ENCODE measurements around the gene GAS2L2. TPM values are rescaled to one million over a fixed set of nuclear protein-coding genes. Genes with fewer than 3 reads are reported as not detected.

GAS2L2 gene
- total and polyA plus RNA-seq, 10 donors = 0.02 to 0.03 (median 0.02) TPM; not detected in 7

- no peak for TF ChIP-seq POLR2A (IDR thresholded peaks at IDR 0.05)
- TF ChIP-seq POLR2AphosphoS5 (IDR thresholded peaks at IDR 0.05) = no peak
- no peak for TF ChIP-seq CTCF (IDR thresholded peaks at IDR 0.05 in 8 of 11, conservative IDR thresholded peaks at IDR 0.05 in 3 of 11)
- Histone ChIP-seq H3K4me1 (peaks cover 5 to 26% (median 10%) of the 10 kb centered on the region in 6 donors), H3K27ac (no peak overlapping the region), H3K27me3 (replicated peaks in 1 of 7) (peaks cover 0 to 18% (median 0%) of the 10 kb centered on the region in 7 donors), H3K9me3 (no peaks in the 10 kb centered on the region), H3K4me3 (no peak overlapping the region), H3K36me3 (peaks cover 0 to 15% (median under 1%) of the 10 kb centered on the region in 6 donors)
- intact Hi-C loops (cut with DNase I; ENCODE audit: low total_unique reads) = no loop called here
- 73 to 100% (median 88%) methylated on average over 1 of the region's 1 CpG for WGBS, 5 donors
- no peak for DNase-seq
These were observed 20.3 kb downstream of the GAS2L2 start for GRCh38 chr17:35732806-35733136.

- no peak for TF ChIP-seq CTCF (IDR thresholded peaks at IDR 0.05 in 8 of 11, conservative IDR thresholded peaks at IDR 0.05 in 3 of 11)
- TF ChIP-seq POLR2AphosphoS5 (IDR thresholded peaks at IDR 0.05) = no peak
- TF ChIP-seq POLR2A (IDR thresholded peaks at IDR 0.05) = no peak
- Histone ChIP-seq H3K27ac (no peak overlapping the region), H3K4me1 (peaks cover 5 to 26% (median 10%) of the 10 kb centered on the region in 6 donors), H3K4me3 (peak overlapping the region in 7 of 8 donors; percentile 29 to 68 (median 45)), H3K36me3 (peaks cover 0 to 22% (median 3%) of the 10 kb centered on the region in 6 donors), H3K27me3 (replicated peaks in 1 of 7) (peaks cover 0 to 18% (median 0%) of the 10 kb centered on the region in 7 donors), H3K9me3 (no peaks in the 10 kb centered on the region)
- DNase-seq = no peak
- intact Hi-C loops (cut with DNase I; ENCODE audit: low total_unique reads) = no loop called here
- 29 to 95% (median 34%) methylated on average over 6 to 44 of the region's 47 CpGs for WGBS, 5 donors
These were observed 20.9 kb downstream of the GAS2L2 start for GRCh38 chr17:35731917-35732805.

GRCh38 chr17:35731239-35731916 is 21.7 kb downstream of the GAS2L2 start, which contains the start of gene RASL10B:
RASL10B (plus strand) TSS chr17:35731639; CDS start chr17:35735185, 3,546 bp downstream.
- no peaks in the 10 kb centered on the region for H3K9me3 ChIP-seq
- peak within 1 kb of the TSS; percentile 19 to 68 (median 45) for H3K4me3 ChIP-seq
- H3K27ac ChIP-seq = no peak within 1 kb of the TSS
- H3K4me1 ChIP-seq = peaks cover 5 to 26% (median 10%) of the 10 kb centered on the region in 6 donors
- WGBS, 5 donors = 6 to 37% (median 11%) methylated on average over 5 to 44 of the region's 44 CpGs
- DNase-seq = no peak
- intact Hi-C loops (cut with DNase I; ENCODE audit: low total_unique reads) = no loop called here
- no peak for TF ChIP-seq POLR2A (IDR thresholded peaks at IDR 0.05)
- TF ChIP-seq POLR2AphosphoS5 (IDR thresholded peaks at IDR 0.05) = peak in 1 of 3 donors; percentile 59
- TF ChIP-seq CTCF (IDR thresholded peaks at IDR 0.05 in 8 of 11, conservative IDR thresholded peaks at IDR 0.05 in 3 of 11) = no peak
- H3K36me3 ChIP-seq = peaks cover 0 to 29% (median 10%) of the 10 kb centered on the region in 6 donors
- H3K27me3 ChIP-seq (replicated peaks in 1 of 7) = peaks cover 0 to 18% (median 0%) of the 10 kb centered on the region in 7 donors
